Nephron progenitor cell (in vitro differentiated cells): ENCODE measurements around the gene HDAC7.

Experiments used
- DNase-seq: peaks from one replicate; pipeline ENCODE4 v3.0.0; 2021
- H3K27ac Mint-ChIP-seq: 2 replicates; pipeline ENCODE4 v1.8.0; 2021; ENCODE audit warnings: mild to moderate bottlenecking, moderate library complexity, mixed read lengths
- H3K27me3 Mint-ChIP-seq: 2 replicates; pipeline ENCODE4 v1.8.0; 2021; ENCODE audit warnings: mild to moderate bottlenecking, low read depth, mixed read lengths; ENCODE audit not compliant: poor library complexity
- H3K36me3 Mint-ChIP-seq: 2 replicates; pipeline ENCODE4 v1.8.0; 2021; ENCODE audit warnings: low read depth, mixed read lengths
- H3K4me1 Mint-ChIP-seq: 2 replicates; pipeline ENCODE4 v1.8.0; 2021; ENCODE audit warnings: mixed read lengths
- H3K4me3 Mint-ChIP-seq: 2 replicates; pipeline ENCODE4 v1.8.0; 2021; ENCODE audit warnings: mild to moderate bottlenecking, moderate library complexity, mixed read lengths
- H3K9me3 Mint-ChIP-seq: 2 replicates; pipeline ENCODE4 v1.8.0; 2021; ENCODE audit warnings: mild to moderate bottlenecking, moderate library complexity, mixed read lengths
- TF ChIP-seq, protein P1 (sequence below): fragments of 200-600 bp; sonication (generic); IDR thresholded peaks from 2 replicates; pipeline ENCODE4 v1.5.0; 2021; ENCODE audit warnings: antibody characterized with exemption

The HDAC7 gene

DNA sequence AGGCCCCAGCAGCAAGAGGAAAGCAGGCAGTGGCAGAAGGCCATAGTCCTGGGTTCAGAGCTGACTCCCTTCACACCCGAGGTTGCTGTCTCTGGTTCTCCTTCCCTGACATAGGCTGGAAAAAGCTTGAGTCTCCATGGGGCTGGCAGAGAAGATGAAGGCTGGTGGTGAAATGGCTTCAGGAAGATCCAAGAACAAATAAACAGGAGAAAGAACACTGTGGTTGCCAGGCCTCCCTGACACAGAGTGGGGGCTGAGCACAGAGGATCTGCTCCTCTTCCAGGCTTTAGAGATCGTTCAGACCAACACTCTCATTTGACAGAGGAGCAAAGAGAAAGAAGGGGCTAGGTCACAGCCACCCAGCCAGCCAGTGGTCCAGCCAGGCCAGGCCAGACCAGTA is 14.3 kb downstream of the HDAC7 start:
- peaks cover 12% of the 10 kb centered on the region for H3K36me3 Mint-ChIP-seq
- peaks cover 92% of the 10 kb centered on the region for H3K4me1 Mint-ChIP-seq
- H3K27ac Mint-ChIP-seq: peak overlapping the region; percentile 96
- peaks cover 4% of the 10 kb centered on the region for H3K27me3 Mint-ChIP-seq
- H3K4me3 Mint-ChIP-seq: peak overlapping the region; percentile 18
- DNase-seq: no peak
- H3K9me3 Mint-ChIP-seq: no peaks in the 10 kb centered on the region
- TF ChIP-seq, protein P1, sequence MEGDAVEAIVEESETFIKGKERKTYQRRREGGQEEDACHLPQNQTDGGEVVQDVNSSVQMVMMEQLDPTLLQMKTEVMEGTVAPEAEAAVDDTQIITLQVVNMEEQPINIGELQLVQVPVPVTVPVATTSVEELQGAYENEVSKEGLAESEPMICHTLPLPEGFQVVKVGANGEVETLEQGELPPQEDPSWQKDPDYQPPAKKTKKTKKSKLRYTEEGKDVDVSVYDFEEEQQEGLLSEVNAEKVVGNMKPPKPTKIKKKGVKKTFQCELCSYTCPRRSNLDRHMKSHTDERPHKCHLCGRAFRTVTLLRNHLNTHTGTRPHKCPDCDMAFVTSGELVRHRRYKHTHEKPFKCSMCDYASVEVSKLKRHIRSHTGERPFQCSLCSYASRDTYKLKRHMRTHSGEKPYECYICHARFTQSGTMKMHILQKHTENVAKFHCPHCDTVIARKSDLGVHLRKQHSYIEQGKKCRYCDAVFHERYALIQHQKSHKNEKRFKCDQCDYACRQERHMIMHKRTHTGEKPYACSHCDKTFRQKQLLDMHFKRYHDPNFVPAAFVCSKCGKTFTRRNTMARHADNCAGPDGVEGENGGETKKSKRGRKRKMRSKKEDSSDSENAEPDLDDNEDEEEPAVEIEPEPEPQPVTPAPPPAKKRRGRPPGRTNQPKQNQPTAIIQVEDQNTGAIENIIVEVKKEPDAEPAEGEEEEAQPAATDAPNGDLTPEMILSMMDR: no peak

DNA sequence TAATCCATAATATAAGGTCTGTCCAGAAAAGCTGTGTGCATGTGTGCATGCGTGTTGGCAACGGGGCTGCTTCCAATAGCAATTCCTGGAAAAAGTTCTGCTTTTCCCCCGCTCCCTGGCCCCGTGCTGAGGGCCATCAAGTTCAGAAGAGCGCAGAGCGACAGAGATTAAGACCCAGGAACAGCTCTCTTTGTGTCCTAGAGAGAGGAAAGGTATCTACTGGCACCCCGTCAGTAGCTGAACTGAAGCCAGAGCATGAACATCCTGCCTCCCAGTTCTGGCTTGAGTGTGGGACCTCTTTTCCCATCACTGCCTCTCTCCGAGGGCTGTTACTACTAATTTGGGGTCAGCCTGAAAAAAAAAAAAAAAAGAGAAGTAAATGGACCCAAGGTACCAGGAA is 15.5 kb downstream of the HDAC7 start:
- peaks cover 4% of the 10 kb centered on the region for H3K27me3 Mint-ChIP-seq

DNA sequence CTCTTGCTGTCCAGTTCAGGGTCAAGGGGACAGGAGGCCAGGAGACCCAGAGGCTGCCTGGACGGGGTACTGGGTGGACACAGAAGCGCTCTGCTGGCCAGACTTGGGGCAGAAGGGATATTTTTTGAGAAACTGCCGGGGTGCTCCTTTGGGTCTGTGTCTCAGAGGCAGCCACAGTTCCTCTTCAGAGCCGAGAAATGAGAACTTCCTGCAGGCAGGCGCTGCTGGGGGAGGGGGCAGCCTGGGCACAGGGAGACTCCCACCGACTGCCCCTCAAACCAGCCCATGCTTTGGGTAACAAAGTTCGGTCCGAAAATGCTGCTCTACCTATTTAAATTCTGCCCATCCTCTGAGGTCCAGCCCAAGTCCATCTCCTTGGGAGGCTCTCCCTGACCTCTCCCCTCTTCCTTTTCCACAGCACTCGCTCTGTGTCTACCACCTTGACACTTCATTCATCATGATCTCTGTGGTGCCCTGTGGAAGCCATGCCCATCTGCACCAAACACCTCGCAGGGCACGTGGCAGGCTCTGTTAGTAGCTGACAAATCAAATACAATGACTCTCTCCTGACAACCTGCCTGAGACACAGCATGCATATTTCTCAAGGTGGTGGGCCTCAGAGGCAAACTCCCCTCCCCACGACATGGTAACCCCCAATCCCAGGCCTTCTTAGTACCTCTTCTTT is 16.4 kb downstream of the HDAC7 start:
- peak overlapping the region; percentile 28 for H3K4me3 Mint-ChIP-seq
- peaks cover 4% of the 10 kb centered on the region for H3K27me3 Mint-ChIP-seq
- H3K27ac Mint-ChIP-seq: peak overlapping the region; percentile 89
- no peak for DNase-seq
- TF ChIP-seq, protein P1: no peak
- peaks cover 12% of the 10 kb centered on the region for H3K36me3 Mint-ChIP-seq
- H3K4me1 Mint-ChIP-seq: peaks cover 78% of the 10 kb centered on the region
- H3K9me3 Mint-ChIP-seq: no peaks in the 10 kb centered on the region

More for the DNA sequence above, 15.5 kb downstream of the HDAC7 start:
- Mint-ChIP-seq H3K27ac (peak overlapping the region; percentile 96), H3K4me3 (no peak overlapping the region), H3K9me3 (no peaks in the 10 kb centered on the region), H3K36me3 (peaks cover 12% of the 10 kb centered on the region), H3K4me1 (peaks cover 86% of the 10 kb centered on the region)
- DNase-seq: no peak
- TF ChIP-seq, protein P1: no peak

DNA sequence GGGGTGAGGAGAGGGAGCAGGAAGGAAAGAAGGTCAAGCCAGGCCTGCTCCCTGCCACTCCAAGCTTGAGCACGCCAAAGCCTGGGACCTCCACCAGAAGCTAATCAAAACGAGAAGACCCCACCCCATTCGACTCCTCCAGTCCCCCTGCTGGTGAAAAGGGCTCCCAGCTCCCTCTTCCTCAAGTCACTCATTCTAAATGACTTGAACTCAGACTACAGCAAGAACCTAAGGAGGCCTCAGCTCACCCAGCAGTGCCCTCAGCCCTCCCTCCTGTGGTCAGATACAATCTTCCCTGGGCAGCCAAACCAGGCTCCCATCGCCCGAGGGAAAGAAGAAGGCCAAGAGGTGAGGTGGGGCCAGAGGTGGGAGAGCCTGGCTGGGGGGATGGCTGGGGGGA is 17.4 kb downstream of the HDAC7 start:
- peaks cover 4% of the 10 kb centered on the region for H3K27me3 Mint-ChIP-seq
- DNase-seq: no peak
- no peaks in the 10 kb centered on the region for H3K9me3 Mint-ChIP-seq
- H3K4me1 Mint-ChIP-seq: peaks cover 74% of the 10 kb centered on the region
- H3K4me3 Mint-ChIP-seq: peak overlapping the region; percentile 38
- TF ChIP-seq, protein P1: peak; percentile 38
- peaks cover 17% of the 10 kb centered on the region for H3K36me3 Mint-ChIP-seq
- H3K27ac Mint-ChIP-seq: peak overlapping the region; percentile 89

DNA sequence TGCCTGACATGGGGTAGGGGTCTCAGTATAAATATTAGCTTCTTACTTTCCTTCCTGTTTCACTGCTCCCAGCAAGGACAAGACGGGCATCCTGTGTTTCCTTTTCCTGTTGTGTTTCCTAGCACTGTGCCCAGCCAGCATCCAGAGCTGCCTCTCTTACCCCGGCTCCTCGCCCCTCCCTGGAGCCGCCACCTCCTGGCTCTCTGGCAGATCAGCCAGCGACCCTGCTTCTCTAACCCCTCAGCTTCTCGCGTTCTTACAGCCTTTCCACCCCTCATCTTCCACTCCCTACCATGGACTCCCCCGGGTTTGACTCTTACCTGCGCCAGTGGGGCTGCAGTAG is 17.8 kb downstream of the HDAC7 start:
- H3K9me3 Mint-ChIP-seq: no peaks in the 10 kb centered on the region
- no peak for DNase-seq
- peaks cover 70% of the 10 kb centered on the region for H3K4me1 Mint-ChIP-seq
- peaks cover 17% of the 10 kb centered on the region for H3K36me3 Mint-ChIP-seq
- H3K4me3 Mint-ChIP-seq: no peak overlapping the region
- TF ChIP-seq, protein P1: no peak
- H3K27ac Mint-ChIP-seq: peak overlapping the region; percentile 89
- peaks cover 4% of the 10 kb centered on the region for H3K27me3 Mint-ChIP-seq
